ENCODE data around the gene METRNL. TPM values are rescaled to one million over a fixed set of nuclear protein-coding genes. Genes with fewer than 3 reads are reported as not detected.
"Not testable (repeated sequence)": the region's sequence is repeated elsewhere in the genome, so short reads cannot be mapped to it uniquely, and the experiment has no call there.

Gene METRNL
- polyA plus RNA-seq, 1 donor, result 33.0 TPM

GRCh38 chr17:83124871-83125514 lies 45.6 kb downstream of the METRNL start:
- no peak for DNase-seq

GRCh38 chr17:83125515-83126274 lies 46.3 kb downstream of the METRNL start:
- no peak for DNase-seq

- DNase-seq, result no peak
Observed at GRCh38 chr17:83126275-83126811, 46.9 kb downstream of the METRNL start.

- no peak for DNase-seq
Observed at GRCh38 chr17:83127431-83128160, 48.2 kb downstream of the METRNL start.

GRCh38 chr17:83128306-83129240 lies 49.2 kb downstream of the METRNL start:
- DNase-seq, result no peak

GRCh38 chr17:83129676-83130075 lies 50.3 kb downstream of the METRNL start:
- no peak for DNase-seq

GRCh38 chr17:83131401-83132011 lies 52.1 kb downstream of the METRNL start:
- no peak for DNase-seq

- no peak for DNase-seq
Observed at GRCh38 chr17:83132251-83133081, 53.1 kb downstream of the METRNL start.

GRCh38 chr17:83133302-83134121 lies 54.1 kb downstream of the METRNL start:
- no peak for DNase-seq

GRCh38 chr17:83134456-83134855 lies 55.0 kb downstream of the METRNL start:
- not testable (repeated sequence) for DNase-seq

- no peak for DNase-seq
Observed at GRCh38 chr17:83135692-83136091, 56.3 kb downstream of the METRNL start.

- no peak for DNase-seq
Observed at GRCh38 chr17:83136156-83136555, 56.7 kb downstream of the METRNL start.

GRCh38 chr17:83136931-83137330 lies 57.5 kb downstream of the METRNL start:
- no peak for DNase-seq

- DNase-seq, result no peak
Observed at GRCh38 chr17:83137523-83137922, 58.1 kb downstream of the METRNL start.

GRCh38 chr17:83138820-83139219 lies 59.4 kb downstream of the METRNL start:
- DNase-seq, result no peak

- DNase-seq, result not testable (repeated sequence)
Observed at GRCh38 chr17:83139541-83140248, 60.3 kb downstream of the METRNL start.

- not testable (repeated sequence) for DNase-seq
Observed at GRCh38 chr17:83140249-83140566, 60.8 kb downstream of the METRNL start.

- no peak for DNase-seq
Observed at GRCh38 chr17:83142619-83143018, 63.2 kb downstream of the METRNL start.

GRCh38 chr17:83143817-83144231 lies 64.4 kb downstream of the METRNL start:
- no peak for DNase-seq

All from hindlimb muscle (tissue), 1 donor.